ENCODE data around the gene ELP5. TPM values are rescaled to one million over a fixed set of nuclear protein-coding genes. Genes with fewer than 3 reads are reported as not detected.

ELP5 gene, protein sequence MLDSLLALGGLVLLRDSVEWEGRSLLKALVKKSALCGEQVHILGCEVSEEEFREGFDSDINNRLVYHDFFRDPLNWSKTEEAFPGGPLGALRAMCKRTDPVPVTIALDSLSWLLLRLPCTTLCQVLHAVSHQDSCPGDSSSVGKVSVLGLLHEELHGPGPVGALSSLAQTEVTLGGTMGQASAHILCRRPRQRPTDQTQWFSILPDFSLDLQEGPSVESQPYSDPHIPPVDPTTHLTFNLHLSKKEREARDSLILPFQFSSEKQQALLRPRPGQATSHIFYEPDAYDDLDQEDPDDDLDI
- total RNA-seq = 27.4 and 44.0 TPM in 2 replicates

DNA sequence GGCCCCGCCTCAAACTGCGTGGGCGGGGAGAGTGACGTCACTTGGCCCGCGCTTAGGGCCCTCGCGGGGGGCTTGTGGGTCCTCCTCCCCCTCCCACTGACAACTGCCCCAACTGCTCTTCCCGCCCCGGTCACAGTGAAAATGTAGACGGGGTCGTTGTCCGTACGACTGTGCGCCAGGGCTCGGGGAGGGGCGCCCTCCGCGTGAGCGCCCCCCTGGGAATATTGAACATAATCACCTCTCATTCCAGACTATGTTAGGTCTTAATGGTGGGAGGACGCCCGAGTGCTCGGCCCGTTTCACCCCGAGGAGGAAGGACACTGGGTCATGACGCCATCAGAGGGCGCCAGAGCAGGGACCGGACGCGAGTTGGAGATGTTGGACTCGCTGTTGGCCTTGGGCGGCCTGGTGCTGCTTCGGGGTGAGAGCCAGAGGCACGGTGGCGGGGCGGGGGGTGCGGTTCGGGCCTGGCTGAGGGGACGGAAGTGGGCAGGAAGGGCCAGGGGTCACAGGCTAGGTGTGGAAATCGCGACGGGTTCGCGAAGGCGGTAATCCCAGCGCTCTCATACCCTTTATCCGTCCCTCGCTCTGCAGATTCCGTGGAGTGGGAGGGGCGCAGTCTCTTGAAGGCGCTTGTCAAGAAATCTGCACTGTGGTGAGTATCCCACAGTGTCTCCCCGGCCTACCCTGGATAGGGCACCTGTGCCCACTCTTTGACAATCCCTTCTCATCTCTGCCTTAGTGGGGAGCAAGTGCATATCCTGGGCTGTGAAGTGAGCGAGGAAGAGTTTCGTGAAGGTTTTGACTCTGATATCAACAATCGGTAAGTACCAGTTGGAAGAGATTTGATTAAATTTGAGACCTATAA, at the start of gene ELP5:
Gene ELP5 (plus strand): TSS at position 40 of the 868 bp plus-strand sequence. CDS start 336 bp downstream, at position 376.

DNA sequence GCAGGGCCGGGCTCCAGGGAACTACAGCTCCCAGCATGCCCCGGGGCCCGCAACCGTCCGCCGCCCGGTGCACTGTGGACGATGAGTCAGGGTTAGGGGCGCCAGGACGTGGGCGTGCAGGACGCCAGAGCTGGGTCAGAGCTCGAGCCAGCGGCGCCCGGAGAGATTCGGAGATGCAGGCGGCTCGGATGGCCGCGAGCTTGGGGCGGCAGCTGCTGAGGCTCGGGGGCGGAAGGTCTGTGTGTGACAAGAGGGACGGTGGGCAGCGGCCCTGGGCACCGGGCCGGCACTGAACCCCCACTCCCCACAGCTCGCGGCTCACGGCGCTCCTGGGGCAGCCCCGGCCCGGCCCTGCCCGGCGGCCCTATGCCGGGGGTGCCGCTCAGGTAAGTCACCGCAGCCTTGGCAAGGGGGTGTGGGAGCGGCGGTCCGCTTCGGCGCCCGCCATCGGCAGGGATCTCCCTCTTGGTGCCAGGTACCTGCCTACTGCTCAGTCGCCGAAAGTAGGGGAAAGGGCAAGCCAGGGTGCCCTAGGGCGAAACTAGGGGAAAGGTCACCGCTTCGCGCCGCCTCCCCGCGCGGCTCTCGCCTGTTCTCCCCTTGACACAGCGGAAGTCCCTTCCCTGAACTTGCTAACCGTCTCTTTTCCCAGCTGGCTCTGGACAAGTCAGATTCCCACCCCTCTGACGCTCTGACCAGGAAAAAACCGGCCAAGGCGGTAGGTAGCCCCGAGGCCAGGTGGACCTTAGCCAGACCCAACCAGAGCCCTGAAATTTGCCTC, 32.0 kb upstream of the ELP5 start, which contains the start of the genes ACADVL and DLG4:
Gene ACADVL (plus strand): TSS at position 127 of the 781 bp plus-strand sequence. CDS start 47 bp downstream, at position 174.
Gene DLG4 (minus strand): TSS at position 25 of the 781 bp plus-strand sequence.

DNA sequence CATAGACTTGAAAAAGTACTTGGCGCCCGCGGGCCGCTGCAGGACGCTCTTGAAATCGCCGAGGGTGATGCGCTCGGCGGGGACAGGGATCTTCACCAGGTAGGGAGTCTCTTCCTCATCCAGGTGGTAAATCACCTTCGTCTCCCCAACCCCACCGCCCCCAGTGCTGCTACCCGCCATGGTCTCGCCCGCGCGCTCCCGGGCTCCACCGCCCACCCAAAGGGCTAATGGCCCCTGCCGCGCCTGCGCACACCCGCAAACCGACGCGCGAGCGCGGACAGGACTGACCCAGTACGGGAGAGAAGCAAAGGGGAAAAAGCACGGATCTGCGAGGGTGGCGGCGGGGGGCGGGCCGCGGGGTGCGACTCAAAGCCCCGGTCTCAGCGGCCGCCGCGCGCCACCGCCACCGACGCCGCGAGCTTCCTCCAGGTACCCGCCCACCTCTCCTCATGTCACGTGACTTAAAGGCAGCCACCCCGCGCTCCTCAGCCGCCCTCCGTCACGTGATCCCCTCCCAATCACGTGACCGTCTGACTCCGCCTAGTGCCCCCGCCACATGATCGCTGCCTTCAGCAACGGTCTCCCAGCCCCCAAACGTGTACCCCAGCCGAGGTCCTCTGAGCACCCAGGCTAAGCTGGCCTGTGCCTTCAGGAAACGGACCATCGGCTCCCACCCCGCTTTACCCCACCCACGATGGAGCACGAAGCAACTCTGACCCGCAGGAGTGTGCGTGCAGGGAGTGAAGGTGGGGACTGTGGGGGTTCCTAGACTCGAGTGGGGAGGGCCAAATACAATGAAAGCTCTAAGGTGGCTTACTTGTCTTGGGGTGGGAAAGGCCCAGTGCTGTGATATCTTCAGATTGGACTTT, 17.7 kb upstream of the ELP5 start, which contains the start of gene DVL2:
Gene DVL2 (minus strand): TSS at position 435 of the 869 bp plus-strand sequence. CDS start 255 bp downstream, at position 180.

DNA sequence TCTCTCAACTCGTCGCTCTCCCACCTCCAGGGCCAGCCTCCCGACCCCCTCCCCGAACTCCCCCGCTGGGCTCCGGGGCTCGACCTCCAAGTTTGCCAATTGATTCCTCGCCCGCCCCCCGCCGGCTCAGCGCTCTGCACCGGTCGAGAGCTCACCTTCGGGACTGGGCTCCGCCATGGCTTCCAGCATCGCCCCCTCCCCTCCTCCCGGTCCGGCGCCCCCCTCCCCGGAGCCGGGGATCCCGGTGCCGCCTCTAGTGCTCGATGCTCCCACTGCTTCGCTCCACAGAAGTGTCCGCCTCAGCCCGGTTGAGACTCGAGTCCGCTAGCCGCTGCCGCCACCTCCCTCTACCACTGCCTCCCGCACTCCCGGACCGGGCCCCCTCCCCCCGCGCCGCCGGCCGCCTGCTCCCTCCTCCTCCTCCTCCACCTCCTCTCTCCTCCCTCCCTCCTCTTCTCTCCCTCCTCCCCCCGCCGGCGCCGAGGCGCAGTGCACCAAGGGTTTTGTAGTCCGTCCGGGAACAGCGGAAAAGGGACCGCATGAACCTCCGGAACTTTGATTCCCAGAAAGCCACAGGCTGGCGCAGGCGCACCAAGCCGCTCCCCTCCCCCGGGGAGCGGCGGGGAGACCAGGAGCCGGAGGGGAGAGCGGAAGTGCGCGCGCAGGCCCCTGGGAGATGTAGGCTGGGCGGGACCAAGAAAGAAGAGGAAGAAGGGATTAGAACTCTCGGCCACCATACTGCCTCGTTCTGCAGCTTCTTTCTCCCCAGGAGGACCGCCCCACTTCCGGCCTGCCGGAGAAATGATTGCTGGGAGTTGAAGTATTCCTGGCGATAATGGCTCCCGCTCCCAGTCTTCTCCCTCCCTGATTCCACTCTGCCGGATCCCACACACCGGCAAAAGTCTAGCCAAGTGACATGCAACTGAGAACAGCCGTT, 12.7 kb upstream of the ELP5 start, which contains the start of gene PHF23:
Gene PHF23 (minus strand): TSS at position 367 of the 937 bp plus-strand sequence. CDS start 178 bp downstream, at position 189.

DNA sequence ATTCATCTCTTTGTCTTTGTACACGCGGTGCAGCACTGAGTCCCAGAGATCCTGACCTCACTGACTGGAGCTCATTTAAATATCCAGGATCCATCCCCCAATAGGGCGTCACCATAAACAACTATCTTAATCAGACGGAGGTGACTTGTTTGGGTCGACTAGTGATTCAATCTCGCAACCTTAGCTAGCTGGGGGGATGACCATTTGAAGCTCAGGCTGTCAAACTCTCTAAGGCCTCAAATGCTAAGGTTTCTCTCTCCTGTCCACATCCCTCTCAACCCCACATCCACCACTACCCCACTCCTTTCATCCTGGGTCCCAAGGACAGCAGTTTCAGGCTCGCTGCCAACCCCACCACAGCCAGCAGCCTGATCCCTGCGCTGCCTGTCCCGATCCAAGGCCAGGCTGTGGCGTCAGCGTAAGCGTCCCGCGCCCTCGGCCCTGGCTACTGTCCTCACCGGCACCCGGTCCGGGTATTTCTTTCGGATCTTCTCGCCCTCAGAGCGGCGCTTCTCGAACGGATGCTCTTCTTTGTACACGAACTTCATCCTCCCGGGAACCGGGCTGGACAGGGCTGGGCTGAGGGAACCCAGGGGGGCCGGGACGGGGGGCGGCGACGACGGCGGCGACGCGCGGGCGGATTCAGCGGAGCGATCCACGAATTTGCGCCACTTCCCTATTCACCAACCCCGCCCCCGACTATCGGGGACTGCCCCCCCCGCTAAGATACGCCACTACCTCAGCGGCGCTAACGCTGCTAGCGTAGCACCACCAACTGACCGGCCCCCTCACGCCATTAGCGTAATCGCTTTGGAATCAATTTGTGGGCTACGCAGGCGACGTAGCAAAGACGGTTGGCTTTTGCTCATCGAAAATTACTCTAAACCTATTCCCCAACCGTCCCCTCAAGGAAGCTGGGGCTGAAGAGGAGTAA, 10.0 kb upstream of the ELP5 start, which contains the start of gene GABARAP:
Gene GABARAP (minus strand): TSS at position 667 of the 934 bp plus-strand sequence. CDS start 119 bp downstream, at position 548.

DNA sequence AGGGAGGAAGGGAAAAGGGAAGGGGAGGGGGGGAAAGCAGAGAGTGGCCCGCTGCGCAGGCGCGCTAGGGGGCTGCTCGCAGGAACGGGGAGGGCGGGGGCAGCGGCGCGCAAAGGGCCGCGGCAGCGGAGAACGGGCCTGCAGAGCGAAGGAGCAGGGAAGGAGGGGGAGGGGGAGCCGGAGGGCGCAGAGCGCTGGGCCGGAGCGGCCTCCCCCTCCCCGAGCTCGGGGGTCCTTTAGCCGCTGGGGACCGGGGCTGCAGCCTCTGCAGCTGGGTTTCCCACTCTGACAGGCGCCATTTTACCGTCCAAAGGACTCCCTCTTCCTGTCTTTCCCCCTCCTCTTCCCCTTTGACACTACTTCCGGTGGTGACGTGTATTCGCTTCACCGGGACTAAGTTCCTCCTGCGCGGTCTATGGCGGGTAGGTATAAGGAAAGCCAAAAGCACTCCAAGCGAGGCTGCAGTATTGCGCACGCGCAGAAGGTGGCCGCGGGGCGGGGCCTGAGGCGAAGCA, 297 bp upstream of the ELP5 start, which contains the start of gene CTDNEP1:
Gene CTDNEP1 (minus strand): TSS at position 74 of the 515 bp plus-strand sequence. CDS start 438 bp downstream, outside the sequence.

DNA sequence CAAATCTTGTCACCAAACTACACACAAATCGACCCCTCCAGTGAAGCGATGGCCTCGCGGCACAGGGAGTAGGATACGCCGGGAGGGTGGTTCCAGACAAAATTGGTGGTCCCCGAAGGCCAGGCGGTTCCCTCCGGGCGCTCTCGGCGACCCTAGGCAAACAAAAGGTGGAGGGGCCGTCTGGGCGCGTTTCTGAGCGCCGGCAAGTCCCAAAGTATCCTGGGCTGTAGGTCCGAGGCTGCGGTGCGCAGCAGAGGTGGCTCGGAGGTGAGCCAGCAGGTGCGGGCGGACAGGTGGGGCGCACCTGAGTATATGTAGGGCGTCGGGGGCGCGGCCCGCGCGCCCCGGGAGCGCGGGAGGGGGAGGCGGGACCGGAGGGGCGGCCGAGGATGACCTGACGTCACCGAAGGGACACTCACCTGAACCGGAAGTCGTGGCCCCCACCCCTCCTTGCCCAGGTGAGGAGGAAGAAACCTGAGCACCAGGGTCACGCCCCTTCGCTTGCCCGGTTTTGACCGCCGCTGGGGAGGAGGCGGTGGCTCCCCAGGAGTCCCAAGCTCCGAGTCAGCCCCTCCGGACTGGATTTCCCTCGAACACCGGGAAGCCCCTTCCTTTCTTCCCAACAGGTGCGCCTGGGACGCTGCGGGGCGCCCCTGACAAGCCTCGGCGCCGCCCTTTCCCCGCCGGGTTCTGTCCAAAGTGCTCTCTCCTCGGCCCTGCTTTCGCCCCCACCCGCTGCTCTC, 10.3 kb downstream of the ELP5 start, which contains the start of gene CLDN7:
Gene CLDN7 (minus strand): TSS at position 287 of the 743 bp plus-strand sequence. CDS start 435 bp downstream, outside the sequence.

DNA sequence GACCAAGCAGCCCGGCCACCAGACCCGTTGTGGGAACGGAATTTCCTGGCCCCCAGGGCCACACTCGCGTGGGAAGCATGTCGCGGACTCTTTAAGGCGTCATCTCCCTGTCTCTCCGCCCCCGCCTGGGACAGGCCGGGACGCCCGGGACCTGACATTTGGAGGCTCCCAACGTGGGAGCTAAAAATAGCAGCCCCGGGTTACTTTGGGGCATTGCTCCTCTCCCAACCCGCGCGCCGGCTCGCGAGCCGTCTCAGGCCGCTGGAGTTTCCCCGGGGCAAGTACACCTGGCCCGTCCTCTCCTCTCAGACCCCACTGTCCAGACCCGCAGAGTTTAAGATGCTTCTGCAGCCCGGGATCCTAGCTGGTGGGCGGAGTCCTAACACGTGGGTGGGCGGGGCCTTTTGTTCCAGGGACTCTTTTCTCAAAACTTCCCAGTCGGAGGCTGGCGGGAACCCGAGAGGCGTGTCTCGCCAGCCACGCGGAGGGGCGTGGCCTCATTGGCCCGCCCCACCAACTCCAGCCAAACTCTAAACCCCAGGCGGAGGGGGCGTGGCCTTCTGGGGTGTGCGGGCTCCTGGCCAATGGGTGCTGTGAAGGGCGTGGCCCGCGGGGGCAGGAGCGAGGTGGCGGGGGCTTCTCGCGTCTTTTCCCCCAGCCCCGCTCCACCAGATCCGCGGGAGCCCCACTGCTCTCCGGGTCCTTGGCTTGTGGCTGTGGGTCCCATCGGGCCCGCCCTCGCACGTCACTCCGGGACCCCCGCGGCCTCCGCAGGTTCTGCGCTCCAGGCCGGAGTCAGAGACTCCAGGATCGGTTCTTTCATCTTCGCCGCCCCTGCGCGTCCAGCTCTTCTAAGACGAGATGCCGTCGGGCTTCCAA, 29.3 kb downstream of the ELP5 start, which contains the start of gene SLC2A4:
Gene SLC2A4 (plus strand): TSS at position 645 of the 879 bp plus-strand sequence. CDS start 217 bp downstream, at position 862.

DNA sequence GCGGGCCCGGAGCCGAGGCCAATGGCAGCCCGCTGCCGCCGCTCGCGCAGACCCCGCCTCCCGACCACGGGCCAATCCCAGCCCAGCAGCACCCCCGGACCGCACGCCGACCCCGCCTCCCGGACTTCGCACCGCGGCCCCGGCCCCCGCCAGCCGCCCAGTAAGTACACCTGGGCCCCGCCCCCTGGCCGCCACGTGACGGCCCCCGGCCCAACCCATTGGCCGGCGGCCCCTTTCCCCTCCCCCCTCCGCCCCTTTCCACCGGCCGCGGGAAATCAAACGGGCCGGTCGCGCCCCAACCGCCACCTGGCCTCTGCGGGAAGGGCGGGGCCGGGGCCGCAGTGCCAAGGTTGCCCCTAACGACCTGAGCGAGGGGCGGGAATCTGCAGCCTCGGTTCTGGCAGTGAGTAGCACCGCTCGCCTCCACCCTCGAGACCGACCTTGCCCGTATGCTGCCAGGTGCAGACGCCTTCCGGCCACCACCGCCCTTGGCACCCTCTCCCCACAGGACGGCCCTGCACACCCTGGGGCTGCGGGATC, 42.7 kb downstream of the ELP5 start, which contains the start of gene YBX2:
Gene YBX2 (minus strand): TSS at position 26 of the 540 bp plus-strand sequence. CDS start 139 bp downstream, outside the sequence.

DNA sequence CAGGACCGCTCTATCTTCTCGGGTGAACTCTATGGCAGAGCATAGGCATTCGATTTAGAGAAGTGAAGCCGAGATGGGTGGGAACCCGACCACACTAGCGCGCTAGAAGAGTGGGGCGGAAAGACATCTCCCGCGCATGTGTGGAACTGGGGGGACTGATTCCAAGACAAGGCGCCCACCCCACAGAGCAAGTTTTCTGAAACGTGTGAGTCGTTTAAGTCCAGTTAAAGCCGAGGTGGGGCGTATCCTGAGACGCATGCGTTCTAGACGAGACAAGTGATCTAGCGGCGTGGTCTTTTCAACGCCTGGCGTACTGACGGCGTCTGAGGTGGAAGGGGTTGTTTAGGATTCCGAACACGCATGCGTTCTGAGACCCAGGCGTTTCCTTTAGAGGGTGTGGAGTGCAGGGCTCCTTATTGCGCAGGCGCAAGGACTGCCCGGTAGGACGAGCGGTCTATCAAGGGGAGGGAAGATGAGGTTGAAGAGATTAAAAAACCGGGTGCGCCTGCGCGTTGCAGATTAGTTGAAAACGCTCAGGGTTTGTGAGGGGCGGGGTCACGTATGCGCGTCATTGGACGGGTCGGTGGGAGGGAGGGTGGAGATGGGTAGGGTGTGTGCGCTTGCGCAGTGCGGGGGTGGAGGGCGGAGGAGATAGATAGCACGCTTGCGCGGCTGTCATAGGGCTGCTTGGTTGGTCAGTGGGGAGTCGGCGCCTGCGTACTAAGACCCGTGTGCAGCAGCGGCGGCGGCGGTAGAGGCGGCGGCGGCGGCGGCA, 55.1 kb downstream of the ELP5 start, which contains the start of gene EIF5A:
Gene EIF5A (plus strand): TSS at position 718 of the 775 bp plus-strand sequence. CDS start 2,008 bp downstream, outside the sequence.

